ENCODE results near the gene PDE6G.

PDE6G gene

GRCh38 chr17:81656118-81656743 lies at the start of gene PDE6G:
Gene PDE6G, minus strand, starts transcription at chr17:81656542. Its CDS starts 3,237 bp downstream, at chr17:81653305.
- no peak for DNase-seq (ENCODE audit: low read depth in 4 of 4, low spot score in 1 of 4)

- no peak for DNase-seq (ENCODE audit: low read depth in 4 of 4, low spot score in 1 of 4)
These were observed 49.3 kb upstream of the PDE6G start for GRCh38 chr17:81705518-81706231.

- DNase-seq (ENCODE audit: low read depth in 4 of 4, low spot score in 1 of 4) = no peak
These were observed 47.7 kb upstream of the PDE6G start for GRCh38 chr17:81703747-81704654.

- DNase-seq (ENCODE audit: low read depth in 4 of 4, low spot score in 1 of 4) = peak; percentile 71 to 84 (median 78)
These were observed 46.8 kb upstream of the PDE6G start, which contains the start of gene MRPL12 for GRCh38 chr17:81702934-81703746. Gene MRPL12, plus strand, starts transcription at chr17:81703367. Its CDS starts 135 bp downstream, at chr17:81703502.

GRCh38 chr17:81701288-81702071 lies 45.1 kb upstream of the PDE6G start:
- no peak for DNase-seq (ENCODE audit: low read depth in 4 of 4, low spot score in 1 of 4)

GRCh38 chr17:81700353-81701287 lies 44.3 kb upstream of the PDE6G start:
- no peak for DNase-seq (ENCODE audit: low read depth in 4 of 4, low spot score in 1 of 4)

- DNase-seq (ENCODE audit: low read depth in 4 of 4, low spot score in 1 of 4) = no peak
These were observed 41.1 kb upstream of the PDE6G start for GRCh38 chr17:81697261-81698044.

- DNase-seq (ENCODE audit: low read depth in 4 of 4, low spot score in 1 of 4) = no peak
These were observed 40.0 kb upstream of the PDE6G start for GRCh38 chr17:81696218-81696941.

- DNase-seq (ENCODE audit: low read depth in 4 of 4, low spot score in 1 of 4) = no peak
These were observed 39.5 kb upstream of the PDE6G start for GRCh38 chr17:81695801-81696200.

GRCh38 chr17:81695211-81695610 lies 38.9 kb upstream of the PDE6G start:
- no peak for DNase-seq (ENCODE audit: low read depth in 4 of 4, low spot score in 1 of 4)

GRCh38 chr17:81694810-81695209 lies 38.5 kb upstream of the PDE6G start:
- no peak for DNase-seq (ENCODE audit: low read depth in 4 of 4, low spot score in 1 of 4)

- no peak for DNase-seq (ENCODE audit: low read depth in 4 of 4, low spot score in 1 of 4)
These were observed 37.3 kb upstream of the PDE6G start for GRCh38 chr17:81693509-81694210.

- no peak for DNase-seq (ENCODE audit: low read depth in 4 of 4, low spot score in 1 of 4)
These were observed 35.3 kb upstream of the PDE6G start for GRCh38 chr17:81691608-81692007.

- DNase-seq (ENCODE audit: low read depth in 4 of 4, low spot score in 1 of 4) = no peak
These were observed 34.9 kb upstream of the PDE6G start for GRCh38 chr17:81691196-81691595.

GRCh38 chr17:81690549-81690948 lies 34.2 kb upstream of the PDE6G start:
- DNase-seq (ENCODE audit: low read depth in 4 of 4, low spot score in 1 of 4) = no peak

GRCh38 chr17:81690066-81690465 lies 33.7 kb upstream of the PDE6G start:
- no peak for DNase-seq (ENCODE audit: low read depth in 4 of 4, low spot score in 1 of 4)

- DNase-seq (ENCODE audit: low read depth in 4 of 4, low spot score in 1 of 4) = no peak
These were observed 32.3 kb upstream of the PDE6G start for GRCh38 chr17:81688616-81689015.
